Calu3 (cell line): Measurements from ENCODE around the gene SRGAP2C. TPM values are rescaled to one million over a fixed set of nuclear protein-coding genes. Genes with fewer than 3 reads are reported as not detected.
"Not testable (repeated sequence)": the region's sequence is repeated elsewhere in the genome, so short reads cannot be mapped to it uniquely, and the experiment has no call there.

Experiments used
- BruUV-seq: library from RNA; stranded (reverse); fragments of 400-500 nt; replicated peaks from 2 replicates; lab custom pipeline; 2021; lab: Mats Ljungman, UMichigan
- CTCF ChIA-PET: fragments of 300-600 bp; sonication (Branson Sonifier 250); formaldehyde crosslinking; loops from one replicate; lab custom pipeline; 2022; ENCODE audit warnings: antibody characterized with exemption; lab: Charles Lee
- DNase-seq: peaks from one replicate; pipeline ENCODE4 v3.0.0; 2022
- H3K27ac Mint-ChIP-seq: one replicate; pipeline ENCODE4 v1.8.0; 2022; ENCODE audit warnings: mixed read lengths; ENCODE audit not compliant: unreplicated experiment
- H3K27me3 Mint-ChIP-seq: one replicate; pipeline ENCODE4 v1.8.0; 2022; ENCODE audit warnings: mixed read lengths; ENCODE audit not compliant: unreplicated experiment
- H3K36me3 Mint-ChIP-seq: one replicate; pipeline ENCODE4 v1.8.0; 2022; ENCODE audit warnings: mild to moderate bottlenecking, moderate library complexity, mixed read lengths; ENCODE audit not compliant: insufficient read depth, unreplicated experiment
- H3K4me1 Mint-ChIP-seq: one replicate; pipeline ENCODE4 v1.8.0; 2022; ENCODE audit warnings: mild to moderate bottlenecking, low read depth, mixed read lengths; ENCODE audit not compliant: unreplicated experiment
- H3K4me3 Mint-ChIP-seq: one replicate; pipeline ENCODE4 v1.8.0; 2022; ENCODE audit warnings: mild to moderate bottlenecking, low read depth, moderate library complexity, mixed read lengths; ENCODE audit not compliant: unreplicated experiment
- H3K9me3 Mint-ChIP-seq: one replicate; pipeline ENCODE4 v1.8.0; 2022; ENCODE audit warnings: low read depth, mixed read lengths; ENCODE audit not compliant: unreplicated experiment
- intact Hi-C: fragments of 100-400 bp; cut with micrococcal nuclease; formaldehyde crosslinking; loops from one replicate; pipeline ENCODE4 v1.10.0; 2022; ENCODE audit not compliant: unreplicated experiment
- total RNA-seq: library from RNA; stranded (reverse); gene quantifications from 2 replicates; pipeline ENCODE4 v1.2.3, GENCODE V29; 2022
- TF ChIP-seq, protein P1 (sequence below): fragments of 200-600 bp; IDR thresholded peaks from one replicate; pipeline ENCODE4 v1.8.0; 2022; ENCODE audit warnings: antibody characterized with exemption; ENCODE audit not compliant: unreplicated experiment

SRGAP2C gene
- total RNA-seq, 1 experiment from 2014 or later, result 22.6 TPM

DNA sequence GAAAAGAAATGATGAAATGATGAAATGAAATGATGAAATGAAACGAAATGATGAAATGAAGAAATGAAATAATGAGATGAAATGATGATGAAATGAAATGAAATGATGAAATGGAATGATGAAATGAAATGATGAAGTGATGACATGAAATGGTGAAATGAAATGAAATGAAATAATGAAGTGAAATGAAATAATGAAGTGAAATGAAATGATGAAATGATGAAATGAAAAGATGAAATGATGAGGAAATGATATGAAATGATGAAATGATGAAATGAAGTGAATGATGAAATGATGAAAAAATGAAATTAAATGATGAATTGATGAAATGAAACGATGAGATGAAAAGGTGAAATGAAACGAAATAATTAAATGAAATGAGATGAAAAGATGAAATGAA, 215.3 kb downstream of the SRGAP2C start:
- DNase-seq, CTCF ChIA-PET, intact Hi-C loops, BruUV-seq, H3K27me3 Mint-ChIP-seq: not testable (repeated sequence)
- H3K4me3 Mint-ChIP-seq, result peak overlapping the region; percentile 52
- peaks cover 13% of the 10 kb centered on the region for H3K4me1 Mint-ChIP-seq
- H3K36me3 Mint-ChIP-seq, result peaks cover 38% of the 10 kb centered on the region
- H3K9me3 Mint-ChIP-seq, result peaks cover 10% of the 10 kb centered on the region
- H3K27ac Mint-ChIP-seq, result peak overlapping the region; percentile 73

DNA sequence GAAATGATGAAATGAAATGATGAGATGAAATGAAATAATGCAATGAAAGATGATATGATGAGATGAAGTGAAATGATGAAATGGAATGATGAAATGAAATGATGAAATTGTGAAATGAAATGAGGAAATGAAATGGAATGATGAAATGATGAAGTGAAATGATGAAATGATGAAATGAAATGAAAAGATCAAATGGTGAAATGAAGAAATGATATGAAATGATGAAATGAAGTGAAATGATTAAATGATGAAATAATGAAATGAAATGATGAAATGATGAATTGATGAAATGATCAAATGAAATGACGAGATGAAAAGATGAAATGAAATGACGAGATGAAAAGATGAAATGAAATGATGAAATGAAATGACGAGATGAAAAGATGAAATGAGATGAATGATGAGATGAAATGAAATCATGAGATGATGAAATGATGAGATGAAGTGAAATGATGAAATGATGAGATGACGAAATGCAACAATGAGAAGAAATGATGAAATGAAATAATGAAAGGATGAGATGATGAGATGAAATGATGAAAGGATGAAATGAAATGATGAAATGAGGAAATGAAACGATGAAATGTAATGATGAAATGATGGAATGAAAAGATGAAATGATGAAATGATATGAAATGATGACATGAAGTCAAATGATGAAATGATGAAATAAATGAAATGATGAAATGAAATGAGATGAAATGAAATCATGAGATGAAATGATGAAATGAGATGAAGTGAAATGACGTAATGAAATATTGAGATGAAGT, 216.0 kb downstream of the SRGAP2C start:
- CTCF ChIA-PET, BruUV-seq, intact Hi-C loops, H3K27me3 Mint-ChIP-seq, DNase-seq: not testable (repeated sequence)
- H3K4me3 Mint-ChIP-seq, result peak overlapping the region; percentile 52
- H3K9me3 Mint-ChIP-seq, result peaks cover 10% of the 10 kb centered on the region
- H3K27ac Mint-ChIP-seq, result peak overlapping the region; percentile 73
- peaks cover 13% of the 10 kb centered on the region for H3K4me1 Mint-ChIP-seq
- peaks cover 36% of the 10 kb centered on the region for H3K36me3 Mint-ChIP-seq

DNA sequence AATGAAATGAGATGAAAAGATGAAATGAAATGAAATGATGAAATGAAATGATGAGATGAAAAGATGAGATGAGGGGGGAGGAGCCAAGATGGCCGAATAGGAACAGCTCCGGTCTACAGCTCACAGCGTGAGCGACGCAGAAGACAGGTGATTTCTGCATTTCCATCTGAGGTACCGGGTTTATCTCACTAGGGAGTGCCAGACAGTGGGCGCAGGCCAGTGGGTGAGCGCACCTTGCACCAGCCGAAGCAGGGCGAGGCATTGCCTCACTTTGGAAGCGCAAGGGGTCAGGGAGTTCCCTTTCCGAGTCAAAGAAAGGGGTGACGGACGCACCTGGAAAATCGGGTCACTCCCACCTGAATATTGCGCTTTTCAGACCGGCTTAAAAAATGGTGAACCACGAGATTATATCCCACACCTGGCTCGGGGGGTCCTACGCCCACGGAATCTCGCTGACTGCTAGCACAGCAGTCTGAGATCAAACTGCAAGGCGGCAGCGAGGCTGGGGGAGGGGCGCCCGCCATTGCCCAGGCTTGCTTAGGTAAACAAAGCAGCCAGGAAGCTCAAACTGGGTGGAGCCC, 216.7 kb downstream of the SRGAP2C start:
- Mint-ChIP-seq H3K36me3 (peaks cover 30% of the 10 kb centered on the region), H3K4me1 (peaks cover 13% of the 10 kb centered on the region), H3K4me3 (peak overlapping the region; percentile 52), H3K27ac (peak overlapping the region; percentile 73), H3K9me3 (peaks cover 10% of the 10 kb centered on the region)
- intact Hi-C loops, H3K27me3 Mint-ChIP-seq, CTCF ChIA-PET, BruUV-seq: not testable (repeated sequence)
- peak; percentile 13 for DNase-seq

DNA sequence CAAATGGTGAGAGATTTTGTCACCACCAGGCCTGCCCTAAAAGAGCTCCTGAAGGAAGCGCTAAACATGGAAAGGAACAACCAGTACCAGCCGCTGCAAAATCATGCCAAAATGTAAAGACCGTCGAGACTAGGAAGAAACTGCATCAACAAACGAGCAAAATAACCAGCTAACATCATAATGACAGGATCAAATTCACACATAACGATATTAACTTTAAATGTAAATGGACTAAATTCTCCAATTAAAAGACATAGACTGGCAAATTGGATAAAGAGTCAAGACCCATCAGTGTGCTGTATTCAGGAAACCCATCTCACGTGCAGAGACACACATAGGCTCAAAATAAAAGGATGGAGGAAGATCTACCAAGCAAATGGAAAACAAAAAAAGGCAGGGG, 218.5 kb downstream of the SRGAP2C start:
- DNase-seq, intact Hi-C loops, H3K27me3 Mint-ChIP-seq, BruUV-seq, H3K4me3 Mint-ChIP-seq, H3K27ac Mint-ChIP-seq, CTCF ChIA-PET: not testable (repeated sequence)
- Mint-ChIP-seq H3K9me3 (peaks cover 10% of the 10 kb centered on the region), H3K4me1 (peaks cover 13% of the 10 kb centered on the region), H3K36me3 (peaks cover 24% of the 10 kb centered on the region)

DNA sequence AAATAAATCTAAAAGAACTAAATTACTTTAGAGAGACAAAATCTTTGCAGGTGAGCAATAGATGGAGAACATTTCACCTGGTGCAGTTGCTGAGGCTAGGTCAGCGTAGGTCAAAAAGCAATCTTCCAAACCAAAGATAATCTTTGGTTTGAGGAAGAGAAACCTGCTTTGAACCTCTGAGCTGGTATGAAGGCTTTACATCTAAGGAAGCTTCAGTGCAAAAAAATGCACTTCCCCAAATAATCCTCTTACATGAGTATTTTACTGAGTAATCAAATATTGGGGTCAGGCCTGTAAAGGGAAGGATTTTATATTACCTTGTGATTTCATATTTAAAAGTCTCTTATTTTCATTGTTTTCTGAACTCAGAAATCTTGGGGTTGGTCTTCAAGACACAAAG, 223.6 kb downstream of the SRGAP2C start:
- no peaks in the 10 kb centered on the region for H3K4me1 Mint-ChIP-seq

DNA sequence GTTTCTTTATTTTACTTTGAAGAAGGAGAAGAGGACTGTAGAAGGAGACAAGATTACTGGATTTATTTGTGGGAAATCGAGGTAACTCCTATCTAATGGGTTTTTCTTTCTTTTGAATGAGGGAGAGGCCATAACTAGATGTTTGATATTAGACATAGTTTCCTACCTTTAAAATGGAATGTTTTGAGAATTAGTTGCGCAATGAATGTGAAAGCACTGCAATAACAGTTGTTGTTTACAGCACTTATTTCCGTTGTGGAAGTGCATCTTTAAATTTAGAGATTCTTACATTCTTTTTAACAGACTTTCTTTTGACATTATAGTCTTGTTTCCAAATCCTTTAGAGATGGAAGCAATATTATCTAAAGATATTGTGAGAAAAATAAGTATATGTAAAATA, 229.0 kb downstream of the SRGAP2C start:
- Mint-ChIP-seq H3K9me3 (no peaks in the 10 kb centered on the region), H3K27me3 (no peaks in the 10 kb centered on the region), H3K4me1 (peaks cover 2% of the 10 kb centered on the region), H3K27ac (no peak overlapping the region), H3K36me3 (no peaks in the 10 kb centered on the region), H3K4me3 (no peak overlapping the region)
- CTCF ChIA-PET, result no interaction called here
- intact Hi-C loops, result loop anchor here (10.0 kb wide), 1 partner anchor 51 kb away; no protein-coding TSS in a partner anchor
- no TSS peak for BruUV-seq
- TF ChIP-seq, protein P1, sequence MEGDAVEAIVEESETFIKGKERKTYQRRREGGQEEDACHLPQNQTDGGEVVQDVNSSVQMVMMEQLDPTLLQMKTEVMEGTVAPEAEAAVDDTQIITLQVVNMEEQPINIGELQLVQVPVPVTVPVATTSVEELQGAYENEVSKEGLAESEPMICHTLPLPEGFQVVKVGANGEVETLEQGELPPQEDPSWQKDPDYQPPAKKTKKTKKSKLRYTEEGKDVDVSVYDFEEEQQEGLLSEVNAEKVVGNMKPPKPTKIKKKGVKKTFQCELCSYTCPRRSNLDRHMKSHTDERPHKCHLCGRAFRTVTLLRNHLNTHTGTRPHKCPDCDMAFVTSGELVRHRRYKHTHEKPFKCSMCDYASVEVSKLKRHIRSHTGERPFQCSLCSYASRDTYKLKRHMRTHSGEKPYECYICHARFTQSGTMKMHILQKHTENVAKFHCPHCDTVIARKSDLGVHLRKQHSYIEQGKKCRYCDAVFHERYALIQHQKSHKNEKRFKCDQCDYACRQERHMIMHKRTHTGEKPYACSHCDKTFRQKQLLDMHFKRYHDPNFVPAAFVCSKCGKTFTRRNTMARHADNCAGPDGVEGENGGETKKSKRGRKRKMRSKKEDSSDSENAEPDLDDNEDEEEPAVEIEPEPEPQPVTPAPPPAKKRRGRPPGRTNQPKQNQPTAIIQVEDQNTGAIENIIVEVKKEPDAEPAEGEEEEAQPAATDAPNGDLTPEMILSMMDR, result no peak
- no peak for DNase-seq

More for the DNA sequence above, 223.6 kb downstream of the SRGAP2C start:
- no TSS peak for BruUV-seq
- H3K27me3 Mint-ChIP-seq, result no peaks in the 10 kb centered on the region
- CTCF ChIA-PET, result no interaction called here
- intact Hi-C loops, result no loop called here
- H3K27ac Mint-ChIP-seq, result no peak overlapping the region
- no peaks in the 10 kb centered on the region for H3K36me3 Mint-ChIP-seq
- no peaks in the 10 kb centered on the region for H3K9me3 Mint-ChIP-seq
- TF ChIP-seq, protein P1, result no peak
- no peak for DNase-seq
- H3K4me3 Mint-ChIP-seq, result no peak overlapping the region
